HepG2 (cell line): ENCODE measurements around the gene NAV2. TPM values are rescaled to one million over a fixed set of nuclear protein-coding genes. Genes with fewer than 3 reads are reported as not detected.

Experiments
- KLF16 ChIP-seq, 2 experiments: sonication (generic) in 1 of 2; formaldehyde crosslinking in 1 of 2; IDR thresholded peaks; 2 replicates each; pipeline versions ENCODE4 v1.6.1 to v1.8.0; 2016 to 2023; ENCODE audit warnings: missing genetic modification reagents in 2 of 2, missing compliant biosample characterization in 1 of 2
- SP5 ChIP-seq: IDR thresholded peaks from 2 replicates; pipeline ENCODE4 v1.6.1; 2016; ENCODE audit warnings: low read depth, borderline replicate concordance
- ZMYM3 ChIP-seq: sonication (generic); formaldehyde crosslinking; IDR thresholded peaks from 2 replicates; pipeline ENCODE4 v1.5.1; 2020; ENCODE audit warnings: mild to moderate bottlenecking, missing genetic modification reagents
- ZNF460 ChIP-seq: sonication (generic); formaldehyde crosslinking; IDR thresholded peaks from 2 replicates; pipeline ENCODE4 v1.5.1; 2020; ENCODE audit warnings: missing genetic modification reagents, mild to moderate bottlenecking, borderline replicate concordance
- polyA plus RNA-seq, 8 experiments: library from polyadenylated mRNA; depleted of rRNA in 3 of 8; stranded (reverse) in 7 of 8; unstranded in 1 of 8; fragments of >200 nt; fragmentation: Illumina TruSeq in 4 of 8; extraction: Trizol in 4 of 8; gene quantifications; 2 replicates each; pipeline versions ENCODE4 v1.2.1 to v1.2.3, GENCODE V29; 2011 to 2016; ENCODE audit warnings: low read depth in 4 of 8, missing spikeins in 1 of 8, mixed read lengths in 1 of 8; ENCODE audit not compliant: insufficient read depth in 1 of 8
- total RNA-seq, 5 experiments: library from RNA; depleted of rRNA; stranded (reverse); fragments of >200 nt; fragmentation: Illumina TruSeq; extraction: Trizol; gene quantifications; 2 replicates each; pipeline ENCODE4 v1.2.3, GENCODE V29; 2016; ENCODE audit warnings: low read depth in 1 of 5
- TF ChIP-seq, protein P1 (sequence below), 2 experiments: sonication (generic) in 1 of 2; formaldehyde crosslinking in 1 of 2; IDR thresholded peaks; 2 replicates each; pipeline versions ENCODE4 v1.6.1 to v1.9.0; 2014 to 2022; ENCODE audit warnings: antibody characterized with exemption in 1 of 2, borderline replicate concordance in 1 of 2, inconsistent platforms in 1 of 2, low read depth in 1 of 2, missing genetic modification reagents in 1 of 2

NAV2 gene
- total and polyA plus RNA-seq, 2 of the 13 experiments (the other 11 are each of a cell fraction or from before 2014, with no cell fraction given), result 9.3 to 34.6 TPM

DNA sequence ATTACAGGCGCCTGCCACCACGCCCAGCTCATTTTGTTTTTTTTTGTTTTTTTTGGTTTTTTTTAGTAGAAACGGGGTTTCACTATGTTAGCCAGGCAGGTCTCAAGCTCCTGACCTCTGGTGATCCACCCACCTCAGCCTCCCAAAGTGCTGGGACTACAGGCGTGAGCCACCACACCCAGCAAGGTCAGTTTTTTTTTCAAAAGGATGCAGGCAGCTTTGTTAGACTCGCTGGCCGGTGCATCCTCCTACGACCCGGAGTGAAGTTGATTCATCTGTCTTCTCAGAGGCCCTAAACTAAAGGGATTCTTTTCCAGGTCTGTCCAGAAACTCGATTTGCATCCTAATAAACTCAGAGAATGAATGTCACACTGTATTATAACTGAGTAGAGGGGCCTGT, 265.3 kb downstream of the NAV2 start (continued):
- TF ChIP-seq, protein P1, sequence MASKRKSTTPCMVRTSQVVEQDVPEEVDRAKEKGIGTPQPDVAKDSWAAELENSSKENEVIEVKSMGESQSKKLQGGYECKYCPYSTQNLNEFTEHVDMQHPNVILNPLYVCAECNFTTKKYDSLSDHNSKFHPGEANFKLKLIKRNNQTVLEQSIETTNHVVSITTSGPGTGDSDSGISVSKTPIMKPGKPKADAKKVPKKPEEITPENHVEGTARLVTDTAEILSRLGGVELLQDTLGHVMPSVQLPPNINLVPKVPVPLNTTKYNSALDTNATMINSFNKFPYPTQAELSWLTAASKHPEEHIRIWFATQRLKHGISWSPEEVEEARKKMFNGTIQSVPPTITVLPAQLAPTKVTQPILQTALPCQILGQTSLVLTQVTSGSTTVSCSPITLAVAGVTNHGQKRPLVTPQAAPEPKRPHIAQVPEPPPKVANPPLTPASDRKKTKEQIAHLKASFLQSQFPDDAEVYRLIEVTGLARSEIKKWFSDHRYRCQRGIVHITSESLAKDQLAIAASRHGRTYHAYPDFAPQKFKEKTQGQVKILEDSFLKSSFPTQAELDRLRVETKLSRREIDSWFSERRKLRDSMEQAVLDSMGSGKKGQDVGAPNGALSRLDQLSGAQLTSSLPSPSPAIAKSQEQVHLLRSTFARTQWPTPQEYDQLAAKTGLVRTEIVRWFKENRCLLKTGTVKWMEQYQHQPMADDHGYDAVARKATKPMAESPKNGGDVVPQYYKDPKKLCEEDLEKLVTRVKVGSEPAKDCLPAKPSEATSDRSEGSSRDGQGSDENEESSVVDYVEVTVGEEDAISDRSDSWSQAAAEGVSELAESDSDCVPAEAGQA (IDR thresholded peaks at IDR 0.05; ENCODE audit: low read depth), result no peak
- TF ChIP-seq, protein P1 (CRISPR knock-in tag; IDR thresholded peaks at IDR 0.05; ENCODE audit: borderline replicate concordance), result no peak
- TF ChIP-seq ZNF460 (CRISPR knock-in tag) (peak; percentile 92), KLF16 (CRISPR knock-in tag; IDR thresholded peaks at IDR 0.05) (no peak), SP5 (CRISPR knock-in tag) (no peak), ZMYM3 (CRISPR knock-in tag) (peak; percentile 51; the same call in 1 of the 2 replicates)
- TF ChIP-seq, all 625 proteins: peak for 9
